Measurements from ENCODE around the gene TBC1D2B.
"Not testable (repeated sequence)": the region's sequence is repeated elsewhere in the genome, so short reads cannot be mapped to it uniquely, and the experiment has no call there.

TBC1D2B gene

GRCh38 chr15:77988347-77989295 is 88.9 kb downstream of the TBC1D2B start:
- ATAC-seq: no peak
- H3K4me3 Mint-ChIP-seq: no peak overlapping the region

GRCh38 chr15:77987765-77988136 is 89.8 kb downstream of the TBC1D2B start:
- not testable (repeated sequence) for DNase-seq, H3K4me3 Mint-ChIP-seq, H3K9me3 Mint-ChIP-seq, H3K27ac Mint-ChIP-seq, ATAC-seq
- H3K4me1 Mint-ChIP-seq: peaks cover 26% of the 10 kb centered on the region
- peaks cover 11% of the 10 kb centered on the region for H3K27me3 Mint-ChIP-seq

More at GRCh38 chr15:77988347-77989295, 88.9 kb downstream of the TBC1D2B start:
- no peaks in the 10 kb centered on the region for H3K9me3 Mint-ChIP-seq
- DNase-seq: no peak
- peak overlapping the region; percentile 36 to 45 for H3K27ac Mint-ChIP-seq
- peaks cover 26% of the 10 kb centered on the region for H3K4me1 Mint-ChIP-seq
- peaks cover 5% of the 10 kb centered on the region for H3K27me3 Mint-ChIP-seq

- no peaks in the 10 kb centered on the region for H3K9me3 Mint-ChIP-seq
- no peak for DNase-seq
- H3K4me3 Mint-ChIP-seq: no peak overlapping the region
- no peak overlapping the region for H3K27ac Mint-ChIP-seq
- peaks cover 11% of the 10 kb centered on the region for H3K27me3 Mint-ChIP-seq
- peaks cover 26% of the 10 kb centered on the region for H3K4me1 Mint-ChIP-seq
- ATAC-seq: no peak
Measured at GRCh38 chr15:77986891-77987764, 90.4 kb downstream of the TBC1D2B start.

- H3K4me3 Mint-ChIP-seq: no peak overlapping the region
- peaks cover 19% of the 10 kb centered on the region for H3K4me1 Mint-ChIP-seq
- H3K27me3 Mint-ChIP-seq: peaks cover 11% of the 10 kb centered on the region
- no peak for ATAC-seq
- no peak overlapping the region for H3K27ac Mint-ChIP-seq
- DNase-seq: no peak
- H3K9me3 Mint-ChIP-seq: no peaks in the 10 kb centered on the region
Measured at GRCh38 chr15:77985931-77986480, 91.5 kb downstream of the TBC1D2B start.

- Mint-ChIP-seq H3K9me3 (no peaks in the 10 kb centered on the region), H3K4me1 (peaks cover 12% of the 10 kb centered on the region), H3K27ac (no peak overlapping the region), H3K27me3 (peaks cover 11% of the 10 kb centered on the region), H3K4me3 (no peak overlapping the region)
- ATAC-seq (no peak), DNase-seq (no peak)
Measured at GRCh38 chr15:77985031-77985930, 92.2 kb downstream of the TBC1D2B start.

- ATAC-seq (peak; percentile 6), DNase-seq (no peak)
- peak overlapping the region in 1 of 2 donors; percentile 22 for H3K27ac Mint-ChIP-seq
- no peaks in the 10 kb centered on the region for H3K9me3 Mint-ChIP-seq
- H3K4me3 Mint-ChIP-seq: no peak overlapping the region
- H3K27me3 Mint-ChIP-seq: peaks cover 11% of the 10 kb centered on the region
- H3K4me1 Mint-ChIP-seq: peaks cover 7% of the 10 kb centered on the region
Measured at GRCh38 chr15:77984446-77984861, 93.1 kb downstream of the TBC1D2B start.

GRCh38 chr15:77983708-77984445 is 93.6 kb downstream of the TBC1D2B start:
- peak overlapping the region in 1 of 2 donors; percentile 22 for H3K27ac Mint-ChIP-seq
- ATAC-seq: no peak
- peaks cover 3% of the 10 kb centered on the region for H3K4me1 Mint-ChIP-seq
- H3K4me3 Mint-ChIP-seq: no peak overlapping the region
- peaks cover 11% of the 10 kb centered on the region for H3K27me3 Mint-ChIP-seq
- H3K9me3 Mint-ChIP-seq: no peaks in the 10 kb centered on the region
- DNase-seq: no peak

GRCh38 chr15:77983091-77983707 is 94.3 kb downstream of the TBC1D2B start:
- no peak for ATAC-seq
- Mint-ChIP-seq H3K4me3 (no peak overlapping the region), H3K9me3 (no peaks in the 10 kb centered on the region), H3K27me3 (peaks cover 11% of the 10 kb centered on the region), H3K4me1 (no peaks in the 10 kb centered on the region), H3K27ac (no peak overlapping the region)
- no peak for DNase-seq

GRCh38 chr15:77982127-77982490 is 95.4 kb downstream of the TBC1D2B start:
- no peak for ATAC-seq
- Mint-ChIP-seq H3K27me3 (peaks cover 11% of the 10 kb centered on the region), H3K4me1 (no peaks in the 10 kb centered on the region), H3K9me3 (no peaks in the 10 kb centered on the region), H3K27ac (no peak overlapping the region), H3K4me3 (no peak overlapping the region)
- DNase-seq: no peak

GRCh38 chr15:77981281-77982126 is 96.0 kb downstream of the TBC1D2B start:
- Mint-ChIP-seq H3K27ac (no peak overlapping the region), H3K4me3 (no peak overlapping the region), H3K9me3 (no peaks in the 10 kb centered on the region), H3K4me1 (no peaks in the 10 kb centered on the region), H3K27me3 (peaks cover 11% of the 10 kb centered on the region)
- ATAC-seq: no peak
- no peak for DNase-seq

- Mint-ChIP-seq H3K27ac (peak overlapping the region; percentile 1 to 4), H3K27me3 (peaks cover 11% of the 10 kb centered on the region)
- H3K4me1 Mint-ChIP-seq, H3K9me3 Mint-ChIP-seq, H3K4me3 Mint-ChIP-seq, ATAC-seq, DNase-seq: not testable (repeated sequence)
Measured at GRCh38 chr15:77980674-77981073, 96.8 kb downstream of the TBC1D2B start.

GRCh38 chr15:77980098-77980497 is 97.4 kb downstream of the TBC1D2B start:
- peak; percentile 38 for ATAC-seq
- H3K9me3 Mint-ChIP-seq: no peaks in the 10 kb centered on the region
- no peak overlapping the region for H3K4me3 Mint-ChIP-seq
- no peaks in the 10 kb centered on the region for H3K4me1 Mint-ChIP-seq
- peaks cover 11% of the 10 kb centered on the region for H3K27me3 Mint-ChIP-seq
- no peak for DNase-seq
- H3K27ac Mint-ChIP-seq: peak overlapping the region; percentile 4 to 20

GRCh38 chr15:77979157-77979556 is 98.4 kb downstream of the TBC1D2B start:
- not testable (repeated sequence) for H3K27ac Mint-ChIP-seq, DNase-seq, H3K9me3 Mint-ChIP-seq, ATAC-seq, H3K4me3 Mint-ChIP-seq, H3K4me1 Mint-ChIP-seq
- peaks cover 11% of the 10 kb centered on the region for H3K27me3 Mint-ChIP-seq

All from stimulated activated naive CD8-positive, alpha-beta T cell treated with anti-CD3 and anti-CD28 coated beads, Interleukin-15, amount 100 ng/mL, for 72 hours (primary cell).